AG20443 (cell line): ENCODE results near the gene SPPL3.
A peak's percentile ranks its signal among the peaks of the same experiment; 100 is the strongest.
"Not testable (repeated sequence)": the region's sequence is repeated elsewhere in the genome, so short reads cannot be mapped to it uniquely, and the experiment has no call there.

Source experiments
- DNase-seq: peaks from one replicate; pipeline ENCODE4 v3.0.0; 2012; ENCODE audit warnings: low spot score, mixed read lengths

SPPL3 gene, protein sequence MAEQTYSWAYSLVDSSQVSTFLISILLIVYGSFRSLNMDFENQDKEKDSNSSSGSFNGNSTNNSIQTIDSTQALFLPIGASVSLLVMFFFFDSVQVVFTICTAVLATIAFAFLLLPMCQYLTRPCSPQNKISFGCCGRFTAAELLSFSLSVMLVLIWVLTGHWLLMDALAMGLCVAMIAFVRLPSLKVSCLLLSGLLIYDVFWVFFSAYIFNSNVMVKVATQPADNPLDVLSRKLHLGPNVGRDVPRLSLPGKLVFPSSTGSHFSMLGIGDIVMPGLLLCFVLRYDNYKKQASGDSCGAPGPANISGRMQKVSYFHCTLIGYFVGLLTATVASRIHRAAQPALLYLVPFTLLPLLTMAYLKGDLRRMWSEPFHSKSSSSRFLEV

DNA sequence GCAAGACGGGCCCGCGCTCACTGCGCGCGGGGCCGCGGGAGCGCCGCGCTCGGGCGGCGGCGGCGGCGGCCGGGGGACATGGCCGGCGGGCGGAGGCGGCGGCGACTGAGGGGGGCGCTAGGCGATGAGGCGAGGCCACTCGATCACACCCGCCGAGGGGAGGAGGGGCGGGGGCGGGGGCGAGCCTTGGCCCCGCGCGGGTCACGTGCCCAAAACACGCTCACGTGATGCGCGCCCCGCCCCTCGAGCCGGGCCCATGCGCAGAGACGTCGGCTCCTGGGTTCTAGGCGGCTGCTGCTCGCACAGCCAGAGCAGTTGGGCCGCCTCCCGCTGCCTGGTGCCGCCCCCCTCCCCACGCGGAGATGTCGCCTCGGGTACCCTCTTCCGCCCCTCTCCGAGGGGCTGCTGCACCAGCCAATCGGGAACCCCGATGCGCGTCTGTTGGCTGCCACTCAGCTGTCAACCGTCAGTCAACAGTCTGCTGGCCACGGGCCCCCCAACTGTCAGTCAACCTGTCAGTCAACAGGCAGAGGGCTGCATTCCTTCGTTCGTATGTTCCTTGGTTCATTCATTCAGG lies at the start of gene SPPL3:
Gene SPPL3 (minus strand): TSS at position 162 of the 577 bp plus-strand sequence. CDS start 491 bp downstream, outside the sequence.
- peak; percentile 97 for DNase-seq

- no peak for DNase-seq
Measured at GRCh38 chr12:120950807-120951206, 46.6 kb upstream of the SPPL3 start.

DNA sequence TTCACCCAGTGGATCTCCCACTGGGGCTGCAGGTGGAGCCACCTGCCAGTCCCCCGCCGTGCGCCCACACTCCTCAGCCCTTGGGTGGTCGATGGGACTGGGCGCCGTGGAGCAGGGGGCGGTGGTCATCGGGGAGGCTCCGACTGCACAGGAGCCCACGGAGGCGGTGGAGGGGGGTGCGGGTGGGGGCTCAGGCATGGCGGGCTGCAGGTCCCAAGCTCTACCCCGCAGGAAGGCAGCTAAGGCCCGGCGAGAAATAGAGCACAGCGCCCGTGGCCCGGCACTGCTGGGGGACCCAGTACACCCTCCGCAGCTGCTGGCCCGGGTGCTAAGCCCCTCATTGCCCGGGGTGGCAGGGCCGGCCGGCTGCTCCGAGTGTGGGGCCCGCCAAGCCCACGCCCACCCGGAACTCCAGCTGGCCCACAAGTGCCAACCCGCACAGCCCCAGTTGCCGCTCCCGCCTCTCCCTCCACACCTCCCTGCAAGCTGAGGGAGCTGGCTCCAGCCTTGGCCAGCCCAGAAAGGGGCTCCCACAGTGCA lies 46.2 kb upstream of the SPPL3 start:
- DNase-seq: not testable (repeated sequence)

DNA sequence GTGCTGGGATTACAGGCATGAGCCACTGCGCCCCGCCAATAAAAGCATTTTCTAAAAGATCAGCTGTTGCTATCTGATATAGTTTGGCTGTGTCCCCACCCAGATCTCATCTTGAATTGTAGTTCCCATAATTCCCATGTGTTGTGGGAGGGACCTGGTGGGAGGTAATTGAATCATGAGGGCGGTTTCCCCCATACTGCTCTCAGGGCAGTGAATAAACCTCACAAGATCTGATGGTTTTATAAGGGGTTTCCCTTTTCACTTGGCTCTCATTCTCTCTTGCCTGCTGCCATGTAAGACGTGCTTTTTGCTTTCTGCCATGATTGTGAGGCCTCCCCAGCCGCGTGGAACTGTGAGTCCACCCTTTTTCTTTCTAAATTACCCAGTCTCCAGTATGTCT lies 41.4 kb upstream of the SPPL3 start:
- not testable (repeated sequence) for DNase-seq

GRCh38 chr12:120944645-120945217 lies 40.6 kb upstream of the SPPL3 start:
- DNase-seq: peak; percentile 76

GRCh38 chr12:120943482-120943881 lies 39.3 kb upstream of the SPPL3 start:
- no peak for DNase-seq

DNA sequence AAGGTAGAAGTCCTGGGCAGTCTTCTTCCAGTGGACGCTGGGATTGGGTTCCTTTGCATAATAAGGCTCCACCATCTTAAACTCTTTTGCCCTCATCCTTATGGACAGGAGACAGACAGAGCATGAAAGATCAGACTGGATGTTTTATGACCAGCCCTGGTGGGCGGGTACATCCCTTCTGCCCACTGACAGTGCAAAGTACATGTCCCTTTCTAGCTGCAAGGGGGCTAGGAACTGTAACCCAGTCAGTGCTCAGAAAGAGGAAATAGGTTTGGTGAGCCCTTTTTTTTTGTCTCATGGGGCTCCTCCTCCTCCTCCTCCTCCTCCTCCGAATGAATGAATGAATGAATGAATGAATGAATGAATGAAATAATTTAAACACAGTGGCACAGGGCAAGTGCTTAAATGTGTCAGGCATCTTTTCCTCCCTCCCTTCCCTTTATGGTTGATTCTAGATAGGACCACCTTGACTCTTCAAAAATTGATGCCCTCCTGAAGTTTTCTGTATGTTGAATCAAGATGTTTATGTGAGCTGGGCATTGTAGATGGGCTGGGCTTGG lies 37.8 kb upstream of the SPPL3 start:
- DNase-seq: no peak

DNA sequence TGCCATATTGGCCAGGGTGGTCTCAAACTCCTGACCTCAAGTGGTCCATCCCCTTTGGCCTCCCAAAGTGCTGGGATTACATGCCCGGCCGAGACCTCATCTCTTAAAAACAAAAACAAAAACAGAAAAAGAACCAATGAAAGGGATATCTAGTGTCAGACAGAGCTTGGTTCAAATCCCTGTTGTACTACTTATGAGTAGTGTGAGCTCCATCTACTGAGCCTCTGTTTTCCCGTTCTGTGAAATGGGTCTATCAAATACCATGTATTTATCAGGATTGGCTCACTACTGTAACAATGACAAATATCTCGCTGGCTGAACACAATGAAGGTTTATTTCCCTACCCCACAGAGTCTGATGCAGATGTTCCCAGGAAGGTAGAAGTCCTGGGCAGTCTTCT lies 37.3 kb upstream of the SPPL3 start:
- DNase-seq: no peak

DNA sequence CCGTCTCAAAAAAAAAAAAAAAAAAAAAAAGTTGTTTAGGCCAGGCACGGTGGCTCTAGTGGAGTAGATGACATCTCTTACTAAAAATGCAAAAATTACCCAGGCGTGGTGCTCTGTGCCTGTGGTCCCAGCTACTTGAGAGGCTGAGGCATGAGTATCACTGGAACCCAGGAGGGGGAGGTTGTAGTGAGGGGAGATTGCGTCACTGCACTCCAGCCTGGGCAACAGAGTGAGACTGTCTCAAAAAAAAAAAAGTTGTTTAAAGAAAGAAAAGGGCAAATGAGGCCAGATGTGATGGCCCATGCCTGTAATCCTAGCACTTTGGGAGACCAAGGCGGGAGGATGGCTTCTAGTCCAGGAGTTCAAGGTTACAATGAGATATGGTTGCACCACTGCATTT lies 36.6 kb upstream of the SPPL3 start:
- no peak for DNase-seq

GRCh38 chr12:120940006-120940405 lies 35.8 kb upstream of the SPPL3 start:
- DNase-seq: no peak

DNA sequence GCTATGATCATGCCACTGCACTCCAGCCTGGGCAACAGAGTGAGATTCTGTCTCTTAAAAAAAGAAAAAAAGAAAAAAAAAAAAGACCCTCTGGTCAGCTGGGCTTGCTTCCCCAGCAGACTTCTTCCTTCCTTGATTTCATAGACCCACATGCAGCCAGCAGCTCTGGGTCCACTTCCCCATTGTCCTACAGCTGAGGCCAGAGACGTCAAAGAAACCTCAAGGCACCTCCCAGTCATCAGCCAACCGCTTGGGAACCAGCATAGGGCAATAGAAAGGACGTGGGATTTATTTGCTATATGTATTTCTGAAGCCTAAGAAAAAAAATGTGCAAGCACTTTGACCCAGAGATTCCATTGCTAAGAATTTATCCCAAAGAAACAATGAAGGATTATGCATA lies 35.4 kb upstream of the SPPL3 start:
- no peak for DNase-seq

DNA sequence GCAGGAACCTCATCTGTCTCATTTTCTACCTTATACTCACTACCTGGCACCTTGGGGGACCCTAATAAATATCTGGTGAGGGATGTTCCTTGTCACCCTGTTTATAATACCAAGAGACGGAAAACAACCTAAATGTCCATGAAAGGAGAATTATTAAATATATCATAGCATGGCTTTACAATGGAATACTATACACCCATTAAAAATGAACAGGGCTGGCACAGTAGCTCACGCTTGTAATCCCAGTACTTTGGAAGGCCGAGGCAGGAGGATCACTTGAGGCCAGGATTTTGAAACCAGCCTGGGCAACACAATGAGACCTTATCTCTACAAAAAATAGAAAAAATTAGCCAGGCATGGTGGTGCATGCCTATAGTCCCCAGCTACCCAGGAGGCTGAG lies 34.3 kb upstream of the SPPL3 start:
- no peak for DNase-seq

- no peak for DNase-seq
Measured at GRCh38 chr12:120936197-120936596, 32.0 kb upstream of the SPPL3 start.

GRCh38 chr12:120933786-120934185 lies 29.6 kb upstream of the SPPL3 start:
- no peak for DNase-seq

DNA sequence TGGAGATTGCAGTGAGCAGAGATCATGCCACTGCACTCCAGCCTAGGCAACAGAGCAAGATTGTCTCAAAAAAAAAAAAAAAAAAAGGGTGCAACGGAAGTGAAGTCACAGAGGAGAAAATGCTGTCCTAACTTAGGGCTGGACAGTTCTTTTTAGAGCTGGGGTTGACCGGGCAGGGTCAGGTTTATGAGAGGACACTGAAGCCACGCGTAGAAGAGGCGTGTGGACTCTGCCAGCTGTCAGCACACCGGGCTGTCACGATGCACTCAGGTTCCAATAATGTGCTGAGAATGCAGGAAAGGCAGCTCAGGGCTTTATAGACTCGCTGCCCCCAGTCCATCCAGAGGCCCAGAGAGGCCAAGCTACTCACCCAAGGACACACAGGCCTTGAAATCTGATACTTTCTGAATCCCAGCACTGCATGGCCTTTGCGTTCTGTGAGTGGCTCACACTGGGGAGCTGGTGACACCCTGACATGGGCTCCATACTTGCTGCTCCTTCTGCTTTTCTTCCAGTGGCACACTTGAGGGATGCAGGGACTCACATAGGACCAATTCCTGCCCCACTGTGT lies 28.9 kb upstream of the SPPL3 start:
- DNase-seq: no peak

DNA sequence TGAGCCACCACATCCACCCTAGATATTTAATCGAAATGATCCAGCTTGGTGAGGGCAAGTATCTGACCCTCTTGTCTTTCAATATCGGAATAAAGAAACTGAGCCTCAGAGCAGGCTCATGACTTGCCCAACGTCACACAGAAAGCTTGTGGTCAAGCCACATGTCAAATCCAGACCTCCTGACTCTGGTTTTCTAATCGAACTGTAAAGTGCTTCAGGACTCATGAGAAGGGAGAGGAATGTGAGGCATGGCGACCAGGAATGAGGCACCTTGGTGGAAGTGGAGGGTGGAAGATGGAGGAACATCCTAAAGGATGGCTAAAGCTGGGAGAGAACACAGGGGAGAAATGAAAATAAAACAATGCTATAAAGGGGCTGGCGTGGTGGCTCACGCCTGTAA lies 27.9 kb upstream of the SPPL3 start:
- DNase-seq: no peak

- DNase-seq: no peak
Measured at GRCh38 chr12:120930032-120930431, 25.9 kb upstream of the SPPL3 start.

GRCh38 chr12:120928864-120929652 lies 24.9 kb upstream of the SPPL3 start:
- no peak for DNase-seq

GRCh38 chr12:120925740-120926563 lies 21.8 kb upstream of the SPPL3 start:
- DNase-seq: no peak

DNA sequence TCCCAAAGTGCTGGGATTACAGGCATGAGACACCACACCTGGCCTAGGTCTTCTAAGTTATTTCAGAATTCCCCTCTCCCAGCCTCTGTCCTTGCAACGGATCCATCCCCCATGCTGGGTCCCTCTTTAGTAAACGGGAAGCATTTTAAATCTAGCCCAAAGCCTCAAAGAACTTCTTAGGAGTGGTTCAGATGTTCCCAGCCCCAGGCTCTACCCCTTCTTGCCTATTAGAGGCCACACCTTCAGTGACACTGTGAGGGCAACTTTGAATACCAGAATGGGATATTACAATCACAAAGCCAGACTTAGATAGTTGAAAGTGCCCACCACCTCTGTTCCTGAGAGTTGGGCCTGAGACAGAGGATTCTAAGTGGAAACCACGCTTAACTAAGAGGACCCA lies 18.1 kb upstream of the SPPL3 start:
- DNase-seq: no peak

DNA sequence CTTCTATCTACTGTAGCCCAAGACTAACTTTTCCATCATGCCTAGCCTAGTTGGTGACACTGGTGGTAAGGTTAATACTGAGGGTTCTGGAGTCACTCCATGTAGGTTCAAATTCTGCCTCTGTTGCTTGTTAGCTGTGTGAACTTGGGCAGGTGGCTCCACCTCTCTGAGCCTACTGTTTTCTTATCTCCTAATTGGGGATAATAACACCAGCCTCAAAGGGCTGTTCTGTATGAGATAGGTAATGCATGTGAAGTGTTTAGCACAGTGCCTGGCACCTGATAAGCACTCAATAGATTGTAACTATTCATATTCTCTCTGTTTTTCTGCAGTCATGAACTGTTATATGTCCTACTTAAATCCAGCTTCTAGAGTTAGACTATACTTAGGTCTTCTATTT lies 17.5 kb upstream of the SPPL3 start:
- no peak for DNase-seq
